ENCODE measurements around the gene TFF2.

TFF2 gene

GRCh38 chr21:42300045-42300583, 50.7 kb downstream of the TFF2 start:
- POLR2A ChIA-PET (ENCODE audit: low non-redundant PET), result no interaction called here
- no peak for DNase-seq (ENCODE audit: low spot score)
- CTCF ChIA-PET, result no interaction called here

GRCh38 chr21:42299324-42300044, 51.3 kb downstream of the TFF2 start:
- POLR2A ChIA-PET (ENCODE audit: low non-redundant PET), result no interaction called here
- TF ChIP-seq CTCF (conservative IDR thresholded peaks at IDR 0.05; ENCODE audit: low read depth), result no peak
- no peak for DNase-seq (ENCODE audit: low spot score)
- no peak overlapping the region for H3K27ac ChIP-seq
- CTCF ChIA-PET, result no interaction called here

More at GRCh38 chr21:42300045-42300583, 50.7 kb downstream of the TFF2 start:
- no peak overlapping the region for H3K27ac ChIP-seq
- no peak for TF ChIP-seq CTCF (conservative IDR thresholded peaks at IDR 0.05; ENCODE audit: low read depth)

GRCh38 chr21:42298657-42299056, 52.1 kb downstream of the TFF2 start:
- no peak overlapping the region for H3K27ac ChIP-seq
- ChIA-PET POLR2A (ENCODE audit: low non-redundant PET) (no interaction called here), CTCF (no interaction called here)

GRCh38 chr21:42298237-42298636, 52.6 kb downstream of the TFF2 start:
- TF ChIP-seq CTCF (conservative IDR thresholded peaks at IDR 0.05; ENCODE audit: low read depth), result no peak
- CTCF ChIA-PET, result no interaction called here
- POLR2A ChIA-PET (ENCODE audit: low non-redundant PET), result no interaction called here
- peak; percentile 26 for DNase-seq (ENCODE audit: low spot score)
- H3K27ac ChIP-seq, result no peak overlapping the region

More at GRCh38 chr21:42298657-42299056, 52.1 kb downstream of the TFF2 start:
- TF ChIP-seq CTCF (conservative IDR thresholded peaks at IDR 0.05; ENCODE audit: low read depth), result no peak
- no peak for DNase-seq (ENCODE audit: low spot score)

- POLR2A ChIA-PET (ENCODE audit: low non-redundant PET), result no interaction called here
- DNase-seq (ENCODE audit: low spot score), result no peak
- no peak for TF ChIP-seq CTCF (conservative IDR thresholded peaks at IDR 0.05; ENCODE audit: low read depth)
- no peak overlapping the region for H3K27ac ChIP-seq
- CTCF ChIA-PET, result no interaction called here
These were observed 53.4 kb downstream of the TFF2 start for GRCh38 chr21:42297377-42297776.

GRCh38 chr21:42296501-42296900, 54.3 kb downstream of the TFF2 start:
- no peak for TF ChIP-seq CTCF (conservative IDR thresholded peaks at IDR 0.05; ENCODE audit: low read depth)
- DNase-seq (ENCODE audit: low spot score), result no peak
- ChIA-PET CTCF (interaction anchor here (0.6 to 1.5 kb wide), 3 partner anchors 14 to 169 kb away, joined by 3 to 7 read pairs (median 6); no protein-coding TSS in a partner anchor), POLR2A (ENCODE audit: low non-redundant PET) (no interaction called here)
- no peak overlapping the region for H3K27ac ChIP-seq

All from RWPE1 (cell line).